ENCODE results near the gene RSPH9. TPM values are rescaled to one million over a fixed set of nuclear protein-coding genes. Genes with fewer than 3 reads are reported as not detected.

Gene RSPH9
- polyA plus RNA-seq, 1 of the 3 experiments (the other 2 are of a cell fraction) = 0.05 TPM

DNA sequence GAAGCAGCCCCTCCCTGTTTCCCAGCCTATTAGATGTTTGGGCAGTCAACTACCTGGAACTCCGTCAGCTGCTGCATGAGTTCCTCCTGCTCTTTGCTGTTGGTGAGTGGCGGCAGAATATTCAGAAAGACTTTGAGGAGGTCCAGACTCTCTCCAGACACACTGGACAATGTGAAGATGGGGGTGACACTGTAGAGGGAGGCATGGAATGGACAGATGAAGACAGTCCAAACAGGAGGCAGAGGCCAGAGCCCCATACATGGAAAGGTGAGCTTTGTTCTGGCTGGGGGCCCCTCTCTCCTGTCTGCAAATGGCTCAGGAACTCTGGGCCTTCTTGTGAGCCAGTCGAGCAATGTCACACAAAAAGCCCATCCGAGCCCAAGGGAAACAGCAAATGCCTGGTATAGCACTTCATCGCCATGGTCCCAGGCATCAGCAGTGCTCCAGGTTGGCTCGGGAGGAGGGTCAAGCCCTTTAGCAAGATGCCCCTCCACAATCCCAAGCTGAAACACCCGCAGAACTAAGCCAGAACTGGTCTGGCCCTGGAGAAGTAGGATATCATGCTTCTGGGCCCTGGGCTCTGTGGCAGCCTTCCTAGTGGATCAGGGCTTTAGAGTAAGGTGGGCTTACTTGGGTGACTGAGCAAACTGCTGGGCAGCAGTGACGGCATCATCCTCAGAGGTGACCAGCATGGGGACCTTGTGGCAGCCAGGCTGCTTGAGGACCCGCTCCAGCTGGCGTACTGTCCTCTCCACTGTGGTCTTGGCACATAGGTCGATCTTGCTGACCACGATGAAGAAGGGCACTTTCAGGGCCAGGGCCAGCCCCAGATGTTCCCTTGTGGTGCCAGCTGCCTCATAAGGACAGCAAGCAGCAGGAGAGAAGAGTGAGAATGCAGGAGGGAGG, 20.7 kb upstream of the RSPH9 start:
- H3K79me2 ChIP-seq (ENCODE audit: insufficient read depth) = peaks cover 40% of the 10 kb centered on the region
- H3K4me2 ChIP-seq = no peak overlapping the region
- no peak overlapping the region for H2AFZ ChIP-seq (ENCODE audit: low read depth)
- H3K4me1 ChIP-seq (ENCODE audit: control insufficient read depth in 1 of 2, insufficient read depth in 2 of 2, low read depth in 1 of 2, low read length in 1 of 2) = peaks cover 5 to 17% of the 10 kb centered on the region in 2 experiments
- CTCF ChIA-PET = interaction anchor here (1.0 to 2.2 kb wide), 2 partner anchors 13 to 16 kb away, joined by 3 to 11 read pairs; no protein-coding TSS in a partner anchor
- H3K36me3 ChIP-seq (replicated peaks in 1 of 2; ENCODE audit: control insufficient read depth in 1 of 2, insufficient read depth in 2 of 2, low read length in 1 of 2) = peaks cover 63 to 64% of the 10 kb centered on the region in 2 experiments
- no peak for DNase-seq
- no peak for TF ChIP-seq ZBTB33 (IDR thresholded peaks at IDR 0.05; ENCODE audit: borderline replicate concordance, low read depth)
- no peak for TF ChIP-seq JUND (IDR thresholded peaks at IDR 0.05)
- TF ChIP-seq RFX5 (IDR thresholded peaks at IDR 0.05; ENCODE audit: low read length) = no peak
- no peak for TF ChIP-seq MEF2A (IDR thresholded peaks at IDR 0.05; ENCODE audit: borderline replicate concordance, low read depth)
- TF ChIP-seq PBX3 (IDR thresholded peaks at IDR 0.05) = no peak
- TF ChIP-seq, protein P1, sequence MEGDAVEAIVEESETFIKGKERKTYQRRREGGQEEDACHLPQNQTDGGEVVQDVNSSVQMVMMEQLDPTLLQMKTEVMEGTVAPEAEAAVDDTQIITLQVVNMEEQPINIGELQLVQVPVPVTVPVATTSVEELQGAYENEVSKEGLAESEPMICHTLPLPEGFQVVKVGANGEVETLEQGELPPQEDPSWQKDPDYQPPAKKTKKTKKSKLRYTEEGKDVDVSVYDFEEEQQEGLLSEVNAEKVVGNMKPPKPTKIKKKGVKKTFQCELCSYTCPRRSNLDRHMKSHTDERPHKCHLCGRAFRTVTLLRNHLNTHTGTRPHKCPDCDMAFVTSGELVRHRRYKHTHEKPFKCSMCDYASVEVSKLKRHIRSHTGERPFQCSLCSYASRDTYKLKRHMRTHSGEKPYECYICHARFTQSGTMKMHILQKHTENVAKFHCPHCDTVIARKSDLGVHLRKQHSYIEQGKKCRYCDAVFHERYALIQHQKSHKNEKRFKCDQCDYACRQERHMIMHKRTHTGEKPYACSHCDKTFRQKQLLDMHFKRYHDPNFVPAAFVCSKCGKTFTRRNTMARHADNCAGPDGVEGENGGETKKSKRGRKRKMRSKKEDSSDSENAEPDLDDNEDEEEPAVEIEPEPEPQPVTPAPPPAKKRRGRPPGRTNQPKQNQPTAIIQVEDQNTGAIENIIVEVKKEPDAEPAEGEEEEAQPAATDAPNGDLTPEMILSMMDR (IDR thresholded peaks at IDR 0.05) = no peak
- TF ChIP-seq TEAD4 (IDR thresholded peaks at IDR 0.05; ENCODE audit: borderline replicate concordance, insufficient read depth) = no peak
- no peak for TF ChIP-seq RXRA (IDR thresholded peaks at IDR 0.05; ENCODE audit: borderline replicate concordance, low read depth)
- no peak for TF ChIP-seq SIN3A (IDR thresholded peaks at IDR 0.05; ENCODE audit: borderline replicate concordance, low read depth, low read length)
- no peak for TF ChIP-seq YY1 (IDR thresholded peaks at IDR 0.05; ENCODE audit: low read depth)
- TF ChIP-seq CHD2 (IDR thresholded peaks at IDR 0.05; ENCODE audit: low read length, partially characterized antibody) = no peak
- TF ChIP-seq MXI1 (IDR thresholded peaks at IDR 0.05; ENCODE audit: low read depth, low read length) = no peak
- TF ChIP-seq, protein P2, sequence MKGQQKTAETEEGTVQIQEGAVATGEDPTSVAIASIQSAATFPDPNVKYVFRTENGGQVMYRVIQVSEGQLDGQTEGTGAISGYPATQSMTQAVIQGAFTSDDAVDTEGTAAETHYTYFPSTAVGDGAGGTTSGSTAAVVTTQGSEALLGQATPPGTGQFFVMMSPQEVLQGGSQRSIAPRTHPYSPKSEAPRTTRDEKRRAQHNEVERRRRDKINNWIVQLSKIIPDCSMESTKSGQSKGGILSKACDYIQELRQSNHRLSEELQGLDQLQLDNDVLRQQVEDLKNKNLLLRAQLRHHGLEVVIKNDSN (IDR thresholded peaks at IDR 0.05; ENCODE audit: borderline replicate concordance, low read depth) = no peak
- TF ChIP-seq, protein P3, sequence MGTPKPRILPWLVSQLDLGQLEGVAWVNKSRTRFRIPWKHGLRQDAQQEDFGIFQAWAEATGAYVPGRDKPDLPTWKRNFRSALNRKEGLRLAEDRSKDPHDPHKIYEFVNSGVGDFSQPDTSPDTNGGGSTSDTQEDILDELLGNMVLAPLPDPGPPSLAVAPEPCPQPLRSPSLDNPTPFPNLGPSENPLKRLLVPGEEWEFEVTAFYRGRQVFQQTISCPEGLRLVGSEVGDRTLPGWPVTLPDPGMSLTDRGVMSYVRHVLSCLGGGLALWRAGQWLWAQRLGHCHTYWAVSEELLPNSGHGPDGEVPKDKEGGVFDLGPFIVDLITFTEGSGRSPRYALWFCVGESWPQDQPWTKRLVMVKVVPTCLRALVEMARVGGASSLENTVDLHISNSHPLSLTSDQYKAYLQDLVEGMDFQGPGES (IDR thresholded peaks at IDR 0.05; ENCODE audit: low read depth, low read length) = no peak
- no peak for TF ChIP-seq SMC3 (IDR thresholded peaks at IDR 0.05; ENCODE audit: low read depth, low read length)
- H3K9ac ChIP-seq = no peak overlapping the region
- POLR2A ChIA-PET = no interaction called here
- H3K27me3 ChIP-seq (ENCODE audit: insufficient read depth) = no peaks in the 10 kb centered on the region
- H3K27ac ChIP-seq (ENCODE audit: low read depth in 2 of 2, low read length in 1 of 2) = no peak overlapping the region; a peak in 1 of 4 replicates
- H3K9me2 ChIP-seq = no peaks in the 10 kb centered on the region
- 96% methylated on average over 7 of the region's 12 CpGs for WGBS (ENCODE audit: low lambda C conversion rate)
- H3F3A ChIP-seq (replicated peaks; ENCODE audit: insufficient read depth) = peaks cover 20% of the 10 kb centered on the region
- H3K4me3 ChIP-seq (ENCODE audit: low read depth in 2 of 2, low read length in 1 of 2) = no peak overlapping the region
- no peaks in the 10 kb centered on the region for H3K9me3 ChIP-seq
- no peaks in the 10 kb centered on the region for H4K20me1 ChIP-seq (ENCODE audit: insufficient read depth)
